ENCODE measurements around the gene OR4C45. TPM values are rescaled to one million over a fixed set of nuclear protein-coding genes. Genes with fewer than 3 reads are reported as not detected.
"Not testable (repeated sequence)": the region's sequence is repeated elsewhere in the genome, so short reads cannot be mapped to it uniquely, and the experiment has no call there.

Gene OR4C45
- polyA plus RNA-seq, 1 of the 3 experiments (the other 2 are of a cell fraction): not detected

DNA sequence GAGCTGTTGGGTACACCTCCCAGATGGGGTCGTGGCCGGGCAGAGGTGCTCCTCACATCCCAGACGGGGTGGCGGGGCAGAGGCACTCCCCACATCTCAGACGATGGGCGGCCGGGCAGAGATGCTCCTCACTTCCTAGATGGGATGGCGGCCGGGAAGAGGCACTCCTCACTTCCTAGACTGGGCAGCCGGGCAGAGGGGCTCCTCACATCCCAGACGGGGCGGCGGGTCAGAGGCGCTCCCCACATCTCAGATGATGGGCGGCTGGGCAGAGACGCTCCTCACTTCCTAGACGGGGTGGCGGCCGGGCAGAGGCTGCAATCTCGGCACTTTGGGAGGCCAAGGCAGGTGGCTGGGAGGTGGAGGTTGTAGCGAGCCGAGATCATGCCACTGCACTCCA is 30.4 kb downstream of the OR4C45 start:
- POLR2A ChIA-PET; H3K9ac ChIP-seq; H3K79me2 ChIP-seq (ENCODE audit: insufficient read depth); H3K4me3 ChIP-seq (ENCODE audit: low read depth in 2 of 2, low read length in 1 of 2); DNase-seq; CTCF ChIA-PET; H4K20me1 ChIP-seq (ENCODE audit: insufficient read depth); H3K27me3 ChIP-seq (ENCODE audit: insufficient read depth); H3K4me1 ChIP-seq (ENCODE audit: control insufficient read depth in 1 of 2, insufficient read depth in 2 of 2, low read depth in 1 of 2, low read length in 1 of 2); H2AFZ ChIP-seq (ENCODE audit: low read depth); H3K27ac ChIP-seq (ENCODE audit: low read depth in 2 of 2, low read length in 1 of 2); H3K36me3 ChIP-seq (replicated peaks in 1 of 2; ENCODE audit: control insufficient read depth in 1 of 2, insufficient read depth in 2 of 2, low read length in 1 of 2); H3K9me3 ChIP-seq; H3K4me2 ChIP-seq; H3F3A ChIP-seq (replicated peaks; ENCODE audit: insufficient read depth); H3K9me2 ChIP-seq: not testable (repeated sequence)
- WGBS (ENCODE audit: low lambda C conversion rate): 18% methylated on average over 12 of the region's 22 CpGs

DNA sequence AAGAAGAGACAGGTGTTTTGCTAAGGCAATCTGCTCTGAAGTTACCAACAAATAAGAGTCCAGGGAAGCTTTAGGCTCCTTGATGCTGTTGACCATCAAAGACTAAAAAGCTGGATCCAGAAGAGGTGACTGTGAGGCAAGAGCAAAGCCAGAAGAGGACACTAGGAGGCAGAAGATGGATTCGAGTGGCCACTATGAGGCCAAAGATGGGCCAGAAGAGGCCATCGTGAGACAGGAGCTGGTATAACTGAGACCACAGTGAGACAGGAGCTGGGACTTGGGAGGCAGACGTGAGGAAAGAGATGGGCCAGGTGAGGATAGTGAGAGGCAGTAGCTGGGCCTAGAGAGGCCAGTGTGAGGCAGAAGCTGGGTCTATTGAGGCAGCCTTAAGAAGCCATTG is 37.7 kb downstream of the OR4C45 start:
- no peak overlapping the region for H3K9ac ChIP-seq
- POLR2A ChIA-PET: no interaction called here
- no peak overlapping the region for H3K4me2 ChIP-seq
- no peaks in the 10 kb centered on the region for H3K9me3 ChIP-seq
- TF ChIP-seq EP300 (IDR thresholded peaks at IDR 0.05; ENCODE audit: borderline replicate concordance in 1 of 2, low read depth in 1 of 2, low read length in 1 of 2) (no peak), TAF1 (IDR thresholded peaks at IDR 0.05; ENCODE audit: borderline replicate concordance, low read depth, low read length) (no peak), CHD2 (IDR thresholded peaks at IDR 0.05; ENCODE audit: low read length, partially characterized antibody) (no peak), TEAD4 (IDR thresholded peaks at IDR 0.05; ENCODE audit: borderline replicate concordance, insufficient read depth) (no peak), FOXJ3 (CRISPR knock-in tag; IDR thresholded peaks at IDR 0.05) (no peak), RAD21 (IDR thresholded peaks at IDR 0.05; ENCODE audit: low read length) (no peak), FOXM1 (IDR thresholded peaks at IDR 0.05; ENCODE audit: low read depth) (no peak), GABPA (IDR thresholded peaks at IDR 0.05; ENCODE audit: low read depth) (no peak), SIN3A (IDR thresholded peaks at IDR 0.05; ENCODE audit: borderline replicate concordance, low read depth, low read length) (no peak), JUND (IDR thresholded peaks at IDR 0.05) (no peak), NFIC (IDR thresholded peaks at IDR 0.05; ENCODE audit: borderline replicate concordance) (no peak), SMC3 (IDR thresholded peaks at IDR 0.05; ENCODE audit: low read depth, low read length) (no peak), EZH2phosphoT487 (IDR thresholded peaks at IDR 0.05; ENCODE audit: borderline replicate concordance, low read depth) (no peak), TCF12 (IDR thresholded peaks at IDR 0.05) (no peak), RCOR1 (IDR thresholded peaks at IDR 0.05; ENCODE audit: low read length) (no peak)
- TF ChIP-seq, protein P1, sequence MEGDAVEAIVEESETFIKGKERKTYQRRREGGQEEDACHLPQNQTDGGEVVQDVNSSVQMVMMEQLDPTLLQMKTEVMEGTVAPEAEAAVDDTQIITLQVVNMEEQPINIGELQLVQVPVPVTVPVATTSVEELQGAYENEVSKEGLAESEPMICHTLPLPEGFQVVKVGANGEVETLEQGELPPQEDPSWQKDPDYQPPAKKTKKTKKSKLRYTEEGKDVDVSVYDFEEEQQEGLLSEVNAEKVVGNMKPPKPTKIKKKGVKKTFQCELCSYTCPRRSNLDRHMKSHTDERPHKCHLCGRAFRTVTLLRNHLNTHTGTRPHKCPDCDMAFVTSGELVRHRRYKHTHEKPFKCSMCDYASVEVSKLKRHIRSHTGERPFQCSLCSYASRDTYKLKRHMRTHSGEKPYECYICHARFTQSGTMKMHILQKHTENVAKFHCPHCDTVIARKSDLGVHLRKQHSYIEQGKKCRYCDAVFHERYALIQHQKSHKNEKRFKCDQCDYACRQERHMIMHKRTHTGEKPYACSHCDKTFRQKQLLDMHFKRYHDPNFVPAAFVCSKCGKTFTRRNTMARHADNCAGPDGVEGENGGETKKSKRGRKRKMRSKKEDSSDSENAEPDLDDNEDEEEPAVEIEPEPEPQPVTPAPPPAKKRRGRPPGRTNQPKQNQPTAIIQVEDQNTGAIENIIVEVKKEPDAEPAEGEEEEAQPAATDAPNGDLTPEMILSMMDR (IDR thresholded peaks at IDR 0.05): no peak
- TF ChIP-seq, protein P2, sequence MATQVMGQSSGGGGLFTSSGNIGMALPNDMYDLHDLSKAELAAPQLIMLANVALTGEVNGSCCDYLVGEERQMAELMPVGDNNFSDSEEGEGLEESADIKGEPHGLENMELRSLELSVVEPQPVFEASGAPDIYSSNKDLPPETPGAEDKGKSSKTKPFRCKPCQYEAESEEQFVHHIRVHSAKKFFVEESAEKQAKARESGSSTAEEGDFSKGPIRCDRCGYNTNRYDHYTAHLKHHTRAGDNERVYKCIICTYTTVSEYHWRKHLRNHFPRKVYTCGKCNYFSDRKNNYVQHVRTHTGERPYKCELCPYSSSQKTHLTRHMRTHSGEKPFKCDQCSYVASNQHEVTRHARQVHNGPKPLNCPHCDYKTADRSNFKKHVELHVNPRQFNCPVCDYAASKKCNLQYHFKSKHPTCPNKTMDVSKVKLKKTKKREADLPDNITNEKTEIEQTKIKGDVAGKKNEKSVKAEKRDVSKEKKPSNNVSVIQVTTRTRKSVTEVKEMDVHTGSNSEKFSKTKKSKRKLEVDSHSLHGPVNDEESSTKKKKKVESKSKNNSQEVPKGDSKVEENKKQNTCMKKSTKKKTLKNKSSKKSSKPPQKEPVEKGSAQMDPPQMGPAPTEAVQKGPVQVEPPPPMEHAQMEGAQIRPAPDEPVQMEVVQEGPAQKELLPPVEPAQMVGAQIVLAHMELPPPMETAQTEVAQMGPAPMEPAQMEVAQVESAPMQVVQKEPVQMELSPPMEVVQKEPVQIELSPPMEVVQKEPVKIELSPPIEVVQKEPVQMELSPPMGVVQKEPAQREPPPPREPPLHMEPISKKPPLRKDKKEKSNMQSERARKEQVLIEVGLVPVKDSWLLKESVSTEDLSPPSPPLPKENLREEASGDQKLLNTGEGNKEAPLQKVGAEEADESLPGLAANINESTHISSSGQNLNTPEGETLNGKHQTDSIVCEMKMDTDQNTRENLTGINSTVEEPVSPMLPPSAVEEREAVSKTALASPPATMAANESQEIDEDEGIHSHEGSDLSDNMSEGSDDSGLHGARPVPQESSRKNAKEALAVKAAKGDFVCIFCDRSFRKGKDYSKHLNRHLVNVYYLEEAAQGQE (IDR thresholded peaks at IDR 0.05; ENCODE audit: low read depth, low read length): no peak
- TF ChIP-seq, protein P3, sequence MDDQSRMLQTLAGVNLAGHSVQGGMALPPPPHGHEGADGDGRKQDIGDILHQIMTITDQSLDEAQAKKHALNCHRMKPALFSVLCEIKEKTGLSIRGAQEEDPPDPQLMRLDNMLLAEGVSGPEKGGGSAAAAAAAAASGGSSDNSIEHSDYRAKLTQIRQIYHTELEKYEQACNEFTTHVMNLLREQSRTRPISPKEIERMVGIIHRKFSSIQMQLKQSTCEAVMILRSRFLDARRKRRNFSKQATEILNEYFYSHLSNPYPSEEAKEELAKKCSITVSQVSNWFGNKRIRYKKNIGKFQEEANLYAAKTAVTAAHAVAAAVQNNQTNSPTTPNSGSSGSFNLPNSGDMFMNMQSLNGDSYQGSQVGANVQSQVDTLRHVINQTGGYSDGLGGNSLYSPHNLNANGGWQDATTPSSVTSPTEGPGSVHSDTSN (IDR thresholded peaks at IDR 0.05): no peak
- TF ChIP-seq, protein P4, sequence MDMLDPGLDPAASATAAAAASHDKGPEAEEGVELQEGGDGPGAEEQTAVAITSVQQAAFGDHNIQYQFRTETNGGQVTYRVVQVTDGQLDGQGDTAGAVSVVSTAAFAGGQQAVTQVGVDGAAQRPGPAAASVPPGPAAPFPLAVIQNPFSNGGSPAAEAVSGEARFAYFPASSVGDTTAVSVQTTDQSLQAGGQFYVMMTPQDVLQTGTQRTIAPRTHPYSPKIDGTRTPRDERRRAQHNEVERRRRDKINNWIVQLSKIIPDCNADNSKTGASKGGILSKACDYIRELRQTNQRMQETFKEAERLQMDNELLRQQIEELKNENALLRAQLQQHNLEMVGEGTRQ (IDR thresholded peaks at IDR 0.05; ENCODE audit: borderline replicate concordance, low read depth, low read length): no peak
- DNase-seq: no peak
- CTCF ChIA-PET: no interaction called here
- no peaks in the 10 kb centered on the region for H3F3A ChIP-seq (replicated peaks; ENCODE audit: insufficient read depth)
- WGBS (ENCODE audit: low lambda C conversion rate): 14% methylated on average over 3 of the region's 3 CpGs
- H3K36me3 ChIP-seq (replicated peaks in 1 of 2; ENCODE audit: control insufficient read depth in 1 of 2, insufficient read depth in 2 of 2, low read length in 1 of 2): no peaks in the 10 kb centered on the region
- H2AFZ ChIP-seq (ENCODE audit: low read depth): no peak overlapping the region
- no peaks in the 10 kb centered on the region for H3K4me1 ChIP-seq (ENCODE audit: control insufficient read depth in 1 of 2, insufficient read depth in 2 of 2, low read depth in 1 of 2, low read length in 1 of 2)
- no peaks in the 10 kb centered on the region for H4K20me1 ChIP-seq (ENCODE audit: insufficient read depth)
- no peaks in the 10 kb centered on the region for H3K27me3 ChIP-seq (ENCODE audit: insufficient read depth)
- H3K79me2 ChIP-seq (ENCODE audit: insufficient read depth): no peaks in the 10 kb centered on the region
- no peaks in the 10 kb centered on the region for H3K9me2 ChIP-seq
- no peak overlapping the region for H3K27ac ChIP-seq (ENCODE audit: low read depth in 2 of 2, low read length in 1 of 2)
- H3K4me3 ChIP-seq (ENCODE audit: low read depth in 2 of 2, low read length in 1 of 2): no peak overlapping the region

Data from SK-N-SH (cell line).